Left ventricle myocardium inferior (tissue), 1 donor: ENCODE data around the gene KRTAP4-11. TPM values are rescaled to one million over a fixed set of nuclear protein-coding genes. Genes with fewer than 3 reads are reported as not detected.
"Not testable (repeated sequence)": the region's sequence is repeated elsewhere in the genome, so short reads cannot be mapped to it uniquely, and the experiment has no call there.

Source experiments
- DNase-seq: peaks from one replicate; pipeline ENCODE4 v3.0.0-alpha.2; 2020
- H3K27ac ChIP-seq: fragments of 200-600 bp; replicated peaks from 2 replicates; pipeline ENCODE4 v1.8.0; 2021
- H3K27me3 ChIP-seq: fragments of 200-600 bp; 2 replicates; pipeline ENCODE4 v1.8.0; 2021; ENCODE audit warnings: low read depth
- H3K36me3 ChIP-seq: fragments of 200-600 bp; 2 replicates; pipeline ENCODE4 v1.8.0; 2021
- H3K4me1 ChIP-seq: fragments of 200-600 bp; 2 replicates; pipeline ENCODE4 v1.8.0; 2021
- H3K4me3 ChIP-seq: fragments of 200-600 bp; 2 replicates; pipeline ENCODE4 v1.8.0; 2021; ENCODE audit warnings: mild to moderate bottlenecking, moderate library complexity
- H3K9me3 ChIP-seq: fragments of 200-600 bp; replicated peaks from 2 replicates; pipeline ENCODE4 v1.8.0; 2021
- intact Hi-C: fragments of 100-400 bp; cut with micrococcal nuclease; formaldehyde crosslinking; loops from one replicate; pipeline ENCODE4 v1.11.0; 2022
- total RNA-seq: library from RNA; stranded (reverse); fragmentation: NEBNext Ultra II Directional; extraction: Animal tissue kit (Norgen Biotek cat#: 25700); gene quantifications from one replicate; pipeline ENCODE4 v1.2.1, GENCODE V29; 2021
- TF ChIP-seq, protein P1 (sequence below): fragments of 200-600 bp; IDR thresholded peaks from 2 replicates; pipeline ENCODE4 v1.8.0; 2021; ENCODE audit warnings: antibody characterized with exemption, mild to moderate bottlenecking, borderline replicate concordance
- donor health status: DM: no; HTN: yes; CAD: no; lungs with severe emphysema.

Gene KRTAP4-11
- total RNA-seq, 1 donor from 2014 or later, result not detected

DNA sequence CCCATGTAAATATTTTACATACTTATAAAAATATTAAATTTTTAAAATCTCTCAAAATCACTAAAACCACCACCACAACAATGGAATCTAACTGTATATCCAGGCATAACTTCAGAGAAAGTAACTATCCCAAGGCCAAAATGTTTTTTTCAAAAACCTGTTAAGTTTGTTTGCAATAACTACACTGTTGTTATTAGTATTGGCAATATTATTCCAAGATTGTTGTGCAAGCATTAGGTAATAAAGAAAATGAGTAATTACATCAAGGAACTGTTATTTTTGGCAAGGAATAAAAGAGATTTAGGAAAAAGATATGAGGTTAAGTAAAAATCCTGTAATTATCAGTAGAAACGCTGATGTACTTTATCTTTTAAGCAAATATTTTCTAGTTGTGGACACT is 9.2 kb upstream of the KRTAP4-11 start:
- Histone ChIP-seq H3K27ac (no peak overlapping the region), H3K4me1 (no peaks in the 10 kb centered on the region), H3K9me3 (peaks cover 9% of the 10 kb centered on the region), H3K27me3 (peaks cover 44% of the 10 kb centered on the region), H3K36me3 (no peaks in the 10 kb centered on the region), H3K4me3 (no peak overlapping the region)
- intact Hi-C loops, result no loop called here
- no peak for DNase-seq
- TF ChIP-seq, protein P1, sequence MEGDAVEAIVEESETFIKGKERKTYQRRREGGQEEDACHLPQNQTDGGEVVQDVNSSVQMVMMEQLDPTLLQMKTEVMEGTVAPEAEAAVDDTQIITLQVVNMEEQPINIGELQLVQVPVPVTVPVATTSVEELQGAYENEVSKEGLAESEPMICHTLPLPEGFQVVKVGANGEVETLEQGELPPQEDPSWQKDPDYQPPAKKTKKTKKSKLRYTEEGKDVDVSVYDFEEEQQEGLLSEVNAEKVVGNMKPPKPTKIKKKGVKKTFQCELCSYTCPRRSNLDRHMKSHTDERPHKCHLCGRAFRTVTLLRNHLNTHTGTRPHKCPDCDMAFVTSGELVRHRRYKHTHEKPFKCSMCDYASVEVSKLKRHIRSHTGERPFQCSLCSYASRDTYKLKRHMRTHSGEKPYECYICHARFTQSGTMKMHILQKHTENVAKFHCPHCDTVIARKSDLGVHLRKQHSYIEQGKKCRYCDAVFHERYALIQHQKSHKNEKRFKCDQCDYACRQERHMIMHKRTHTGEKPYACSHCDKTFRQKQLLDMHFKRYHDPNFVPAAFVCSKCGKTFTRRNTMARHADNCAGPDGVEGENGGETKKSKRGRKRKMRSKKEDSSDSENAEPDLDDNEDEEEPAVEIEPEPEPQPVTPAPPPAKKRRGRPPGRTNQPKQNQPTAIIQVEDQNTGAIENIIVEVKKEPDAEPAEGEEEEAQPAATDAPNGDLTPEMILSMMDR, result no peak

DNA sequence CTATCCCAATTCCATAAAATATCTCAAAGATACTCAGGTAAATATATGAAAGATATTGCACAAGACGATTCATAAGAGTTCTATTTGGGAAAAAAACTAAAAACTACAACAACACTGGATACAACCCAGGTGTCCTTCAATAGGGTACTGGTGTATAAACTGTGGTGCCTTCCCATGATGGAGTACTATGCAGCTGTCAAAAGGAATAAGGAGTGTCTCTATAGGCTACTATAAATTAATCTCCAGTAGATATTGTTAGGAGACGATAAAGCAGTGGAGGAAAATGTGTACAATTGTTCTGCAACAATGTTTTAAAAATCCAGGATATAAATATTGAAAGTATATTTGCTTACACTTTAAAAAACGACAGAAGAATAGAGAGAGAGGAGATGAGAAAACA is 8.2 kb upstream of the KRTAP4-11 start:
- DNase-seq, result no peak
- intact Hi-C loops, result no loop called here
- no peaks in the 10 kb centered on the region for H3K36me3 ChIP-seq
- TF ChIP-seq, protein P1, result no peak
- no peak overlapping the region for H3K27ac ChIP-seq
- H3K4me3 ChIP-seq, result no peak overlapping the region
- peaks cover 9% of the 10 kb centered on the region for H3K9me3 ChIP-seq
- H3K4me1 ChIP-seq, result no peaks in the 10 kb centered on the region
- H3K27me3 ChIP-seq, result peaks cover 48% of the 10 kb centered on the region

DNA sequence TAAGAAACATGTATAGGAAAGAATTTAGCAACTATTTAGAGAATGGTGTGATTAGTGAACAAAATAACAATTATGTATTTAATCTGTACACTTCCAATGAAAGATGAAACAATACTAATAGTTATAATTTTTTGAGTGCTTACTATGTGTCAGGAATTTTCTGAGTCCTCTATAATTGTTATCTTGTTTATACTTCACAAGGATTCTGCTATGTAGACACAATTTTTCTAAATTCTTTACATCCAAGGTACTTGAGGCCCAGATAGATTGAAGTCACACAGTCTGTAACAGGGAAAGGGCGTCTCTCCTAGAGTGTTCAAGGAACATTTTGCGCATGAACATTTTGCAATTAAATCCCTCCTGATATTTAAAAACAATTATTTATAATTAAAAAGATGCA is 6.9 kb upstream of the KRTAP4-11 start:
- TF ChIP-seq, protein P1, result no peak
- Histone ChIP-seq H3K27me3 (peaks cover 45% of the 10 kb centered on the region), H3K4me3 (no peak overlapping the region), H3K4me1 (no peaks in the 10 kb centered on the region), H3K27ac (no peak overlapping the region), H3K36me3 (no peaks in the 10 kb centered on the region), H3K9me3 (peaks cover 9% of the 10 kb centered on the region)
- no peak for DNase-seq
- intact Hi-C loops, result no loop called here

DNA sequence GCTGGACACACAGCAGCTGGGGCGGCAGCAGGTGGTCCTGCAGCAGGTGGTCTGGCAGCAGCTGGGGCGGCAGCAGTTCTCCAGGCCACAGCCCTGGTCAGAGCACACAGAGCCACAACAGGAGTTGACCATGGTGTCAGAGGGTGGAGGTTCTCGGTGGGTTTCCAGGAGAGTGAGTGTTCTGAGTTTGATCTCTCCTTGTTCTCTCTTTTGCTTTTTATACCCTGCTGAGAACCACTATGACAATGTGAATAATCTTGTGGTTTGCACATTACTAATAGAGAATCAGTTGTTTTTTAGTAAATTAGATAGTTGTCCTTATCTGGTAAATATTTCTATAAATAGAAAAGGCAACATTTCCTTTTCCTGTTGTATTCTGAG is 5.8 kb upstream of the KRTAP4-11 start, which contains the start of gene KRTAP4-12:
Gene KRTAP4-12, minus strand, starts transcription at position 192 of the 381 bp plus-strand sequence. Its CDS starts 60 bp downstream, at position 132.
- H3K27me3 ChIP-seq, result peaks cover 54% of the 10 kb centered on the region
- intact Hi-C loops, H3K4me1 ChIP-seq, H3K9me3 ChIP-seq, H3K36me3 ChIP-seq, H3K4me3 ChIP-seq, H3K27ac ChIP-seq, DNase-seq: not testable (repeated sequence)

DNA sequence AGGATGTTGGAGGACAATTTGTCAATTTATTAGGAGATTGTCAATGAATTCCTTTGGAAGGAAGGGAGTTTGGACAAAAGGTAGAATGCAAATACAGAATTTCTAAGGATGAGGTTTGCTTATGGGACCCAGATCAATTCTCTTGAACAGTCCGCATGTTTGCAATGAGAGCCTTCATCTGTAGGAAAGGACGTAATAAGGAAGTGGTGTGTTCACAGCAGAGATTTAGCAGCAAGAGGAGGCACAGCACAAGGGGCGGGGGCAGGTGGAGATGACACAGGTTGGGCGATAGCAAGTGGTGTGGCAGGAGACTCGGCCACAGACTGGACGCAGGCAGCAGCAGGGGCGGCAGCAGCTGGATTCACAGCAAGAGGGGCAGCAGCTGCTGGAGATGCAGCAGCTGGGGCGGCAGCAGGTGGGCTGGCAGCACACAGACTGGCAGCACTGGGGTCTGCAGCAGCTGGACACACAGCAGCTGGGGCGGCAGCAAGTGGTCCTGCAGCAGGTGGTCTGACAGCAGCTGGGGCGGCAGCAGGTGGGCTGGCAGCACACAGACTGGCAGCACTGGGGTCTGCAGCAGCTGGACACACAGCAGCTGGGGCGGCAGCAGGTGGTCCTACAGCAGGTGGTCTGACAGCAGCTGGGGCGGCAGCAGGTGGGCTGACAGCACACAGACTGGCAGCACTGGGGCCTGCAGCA is 5.3 kb upstream of the KRTAP4-11 start:
- H3K4me1 ChIP-seq, H3K9me3 ChIP-seq, H3K27ac ChIP-seq, H3K4me3 ChIP-seq, intact Hi-C loops, H3K36me3 ChIP-seq, DNase-seq: not testable (repeated sequence)
- peaks cover 59% of the 10 kb centered on the region for H3K27me3 ChIP-seq

DNA sequence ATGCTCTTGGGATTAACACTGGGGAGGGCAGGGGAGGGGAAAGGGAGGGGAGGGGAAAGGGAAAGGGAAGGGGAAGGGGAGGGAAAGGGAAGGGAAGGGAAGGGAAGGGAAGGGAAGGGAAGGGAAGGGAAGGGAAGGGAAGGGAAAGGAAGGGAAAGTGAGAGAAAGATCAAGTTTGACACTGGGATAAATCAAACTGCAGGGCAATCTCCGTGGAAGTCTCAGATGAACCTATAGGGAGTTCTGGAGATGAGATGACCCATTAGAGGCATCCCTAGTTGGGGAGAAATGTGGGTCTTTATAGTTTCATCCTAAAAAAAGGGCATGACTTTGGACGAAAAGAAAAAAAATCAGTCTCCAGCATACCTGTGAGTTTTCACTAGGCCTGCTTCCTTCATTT is 3.6 kb upstream of the KRTAP4-11 start:
- no peaks in the 10 kb centered on the region for H3K9me3 ChIP-seq
- H3K27ac ChIP-seq, result no peak overlapping the region
- H3K4me1 ChIP-seq, result no peaks in the 10 kb centered on the region
- TF ChIP-seq, protein P1, result no peak
- DNase-seq, result no peak
- H3K4me3 ChIP-seq, result no peak overlapping the region
- H3K36me3 ChIP-seq, result no peaks in the 10 kb centered on the region
- H3K27me3 ChIP-seq, result peaks cover 76% of the 10 kb centered on the region
- intact Hi-C loops, result no loop called here

DNA sequence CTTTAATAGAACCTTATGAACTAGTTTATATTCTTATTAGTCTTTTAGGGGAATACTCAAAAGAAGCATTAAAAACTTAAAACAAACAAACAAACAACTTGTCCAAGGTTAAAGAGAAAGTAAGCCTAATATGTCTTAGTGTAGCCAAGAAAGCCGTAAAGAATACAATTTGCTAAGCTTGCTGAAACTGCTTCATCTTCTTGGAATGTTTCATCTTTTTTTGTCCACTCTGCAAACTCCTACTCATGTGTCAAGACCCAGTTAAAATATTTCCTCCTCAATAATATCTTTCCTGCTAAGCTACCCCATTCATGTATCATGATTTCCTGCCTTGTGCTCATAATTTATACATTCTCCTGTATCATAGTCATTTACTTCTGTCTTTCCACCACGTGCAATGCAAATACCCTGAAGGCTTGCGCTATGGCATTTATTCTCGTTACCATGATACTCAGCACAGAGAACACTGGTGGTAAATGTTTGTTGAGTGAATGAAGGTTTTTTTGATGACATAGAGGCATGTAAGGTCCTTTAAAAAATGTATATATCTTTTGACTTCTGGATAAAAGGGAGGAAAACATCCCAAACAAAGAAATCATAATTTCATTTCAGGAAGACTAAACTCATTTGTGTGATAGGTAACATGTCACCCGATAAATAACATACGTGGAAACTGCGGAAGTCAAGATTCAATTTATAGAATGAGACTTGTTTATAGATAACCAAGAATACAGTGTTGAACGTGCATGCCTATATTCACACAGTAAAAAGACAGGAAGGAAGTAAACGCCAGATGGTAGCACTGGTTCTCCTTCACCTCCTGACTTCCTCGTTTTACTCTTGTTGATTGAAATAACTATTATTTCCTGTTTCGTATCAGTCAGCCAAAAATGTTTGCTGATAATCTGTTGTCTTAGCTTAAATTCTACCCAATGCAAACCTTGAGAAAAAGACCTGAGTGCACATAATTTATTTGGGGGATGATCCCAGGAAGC is 1.8 kb upstream of the KRTAP4-11 start:
- intact Hi-C loops, H3K9me3 ChIP-seq, DNase-seq, H3K27ac ChIP-seq, H3K36me3 ChIP-seq, H3K4me1 ChIP-seq, H3K4me3 ChIP-seq: not testable (repeated sequence)
- peaks cover 76% of the 10 kb centered on the region for H3K27me3 ChIP-seq
